NB4 (cell line): ENCODE measurements around the gene QRICH1.
"Not testable (repeated sequence)": the region's sequence is repeated elsewhere in the genome, so short reads cannot be mapped to it uniquely, and the experiment has no call there.

ENCODE experiments used
- DNase-seq: peaks from one replicate; pipeline ENCODE4 v3.0.0; 2010; ENCODE audit warnings: low read depth
- H3K4me3 ChIP-seq: one replicate; pipeline ENCODE4 v1.5.1; 2011; ENCODE audit warnings: mild to moderate bottlenecking, low read depth, low read length, moderate library complexity
- MYC ChIP-seq: IDR thresholded peaks from 2 replicates; pipeline ENCODE4 v1.6.1; 2011; ENCODE audit warnings: low read depth, low read length
- POLR2A ChIP-seq: IDR thresholded peaks from 2 replicates; pipeline ENCODE4 v1.6.1; 2011; ENCODE audit warnings: mild to moderate bottlenecking; ENCODE audit not compliant: insufficient read length; ENCODE audit errors: extremely low read depth
- TF ChIP-seq, protein P1 (sequence below): IDR thresholded peaks from 2 replicates; pipeline ENCODE4 v1.6.1; 2011; ENCODE audit warnings: low read depth, low read length
- TF ChIP-seq, protein P2 (sequence below): IDR thresholded peaks from one replicate; pipeline ENCODE4 v1.5.1; 2012; ENCODE audit warnings: low read depth, low read length

QRICH1 gene

DNA sequence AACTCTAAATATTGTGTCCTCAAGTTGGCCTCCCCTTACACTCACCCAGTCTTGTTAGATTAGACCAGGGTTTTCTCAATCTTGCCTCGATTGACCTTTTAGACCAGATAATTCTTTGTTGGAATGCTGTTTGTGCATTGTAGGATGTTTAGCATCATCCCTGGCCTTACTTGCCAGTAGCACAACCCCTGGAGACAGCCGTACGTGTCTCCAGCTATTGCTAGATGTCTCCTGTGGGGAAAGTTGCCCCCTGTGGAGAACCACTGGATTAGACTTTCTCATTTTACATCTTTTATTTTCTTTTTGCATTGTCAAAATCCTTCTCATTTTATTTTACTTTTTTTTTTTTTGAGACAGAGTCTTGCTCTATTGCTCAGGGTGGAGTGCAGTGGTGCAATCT lies 84.5 kb downstream of the QRICH1 start:
- TF ChIP-seq, protein P1, sequence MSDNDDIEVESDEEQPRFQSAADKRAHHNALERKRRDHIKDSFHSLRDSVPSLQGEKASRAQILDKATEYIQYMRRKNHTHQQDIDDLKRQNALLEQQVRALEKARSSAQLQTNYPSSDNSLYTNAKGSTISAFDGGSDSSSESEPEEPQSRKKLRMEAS = no peak
- TF ChIP-seq, protein P2, sequence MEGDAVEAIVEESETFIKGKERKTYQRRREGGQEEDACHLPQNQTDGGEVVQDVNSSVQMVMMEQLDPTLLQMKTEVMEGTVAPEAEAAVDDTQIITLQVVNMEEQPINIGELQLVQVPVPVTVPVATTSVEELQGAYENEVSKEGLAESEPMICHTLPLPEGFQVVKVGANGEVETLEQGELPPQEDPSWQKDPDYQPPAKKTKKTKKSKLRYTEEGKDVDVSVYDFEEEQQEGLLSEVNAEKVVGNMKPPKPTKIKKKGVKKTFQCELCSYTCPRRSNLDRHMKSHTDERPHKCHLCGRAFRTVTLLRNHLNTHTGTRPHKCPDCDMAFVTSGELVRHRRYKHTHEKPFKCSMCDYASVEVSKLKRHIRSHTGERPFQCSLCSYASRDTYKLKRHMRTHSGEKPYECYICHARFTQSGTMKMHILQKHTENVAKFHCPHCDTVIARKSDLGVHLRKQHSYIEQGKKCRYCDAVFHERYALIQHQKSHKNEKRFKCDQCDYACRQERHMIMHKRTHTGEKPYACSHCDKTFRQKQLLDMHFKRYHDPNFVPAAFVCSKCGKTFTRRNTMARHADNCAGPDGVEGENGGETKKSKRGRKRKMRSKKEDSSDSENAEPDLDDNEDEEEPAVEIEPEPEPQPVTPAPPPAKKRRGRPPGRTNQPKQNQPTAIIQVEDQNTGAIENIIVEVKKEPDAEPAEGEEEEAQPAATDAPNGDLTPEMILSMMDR = no peak
- TF ChIP-seq MYC (no peak), POLR2A (no peak)
- no peak overlapping the region for H3K4me3 ChIP-seq
- DNase-seq = no peak

DNA sequence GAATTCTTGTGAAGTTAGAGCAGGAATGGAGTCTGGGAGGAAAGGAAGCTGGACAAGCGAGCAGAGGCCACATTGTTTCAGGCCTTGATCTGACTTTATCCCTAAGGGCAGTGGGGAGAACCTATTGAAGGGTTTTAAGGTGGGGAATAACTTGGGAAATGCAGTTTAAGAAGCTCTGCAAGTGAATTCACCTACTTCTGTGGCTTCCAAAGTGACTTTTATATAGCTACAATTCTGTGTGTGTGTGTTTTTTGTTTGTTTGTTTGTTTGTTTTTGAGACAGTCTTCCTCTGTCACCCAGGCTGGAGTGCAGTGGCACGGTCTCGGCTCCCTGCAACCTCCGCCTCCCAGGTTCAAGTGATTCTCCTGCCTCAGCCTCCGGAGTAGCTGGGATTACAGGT lies 85.2 kb downstream of the QRICH1 start:
- DNase-seq = not testable (repeated sequence)
- H3K4me3 ChIP-seq = peak overlapping the region; percentile 55

DNA sequence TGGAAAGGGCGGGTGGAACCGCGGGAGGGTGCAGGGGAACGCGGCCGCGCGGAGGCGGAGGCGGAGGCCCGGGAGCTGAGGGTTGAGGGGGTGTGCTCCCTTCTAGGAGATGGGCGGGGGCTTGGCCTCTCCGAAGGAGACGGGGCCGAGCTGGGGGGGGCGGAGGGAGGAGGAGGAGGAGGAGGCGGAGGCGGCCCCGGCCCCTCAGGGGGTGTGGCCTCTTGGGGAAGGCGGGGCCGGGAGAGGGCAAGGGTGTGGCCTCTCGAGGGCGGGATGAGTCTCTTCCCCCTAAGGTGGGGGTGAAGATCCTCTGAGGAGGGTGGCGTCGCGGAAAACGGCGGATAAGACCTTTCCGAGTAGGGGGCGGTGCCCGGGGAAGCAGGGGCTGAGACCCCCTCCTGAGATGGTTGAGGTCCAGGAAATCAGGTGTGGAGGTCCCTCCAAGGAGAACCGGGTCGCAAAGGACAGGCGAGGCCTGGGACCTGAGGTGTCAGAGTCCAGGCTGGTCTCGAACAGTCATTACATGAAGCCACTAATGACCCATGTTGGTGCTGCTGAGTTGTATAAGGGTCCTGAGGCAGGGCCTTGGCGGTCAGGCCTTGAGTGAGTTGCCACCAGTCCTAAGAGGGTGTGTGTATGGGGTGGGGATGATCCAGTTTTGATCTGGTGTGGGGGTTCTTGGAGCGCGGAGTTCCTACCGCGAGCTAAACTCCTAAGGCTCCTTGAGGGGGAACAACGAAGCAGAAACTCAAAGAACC lies 85.9 kb downstream of the QRICH1 start:
- TF ChIP-seq, protein P1 = no peak
- no peak for TF ChIP-seq MYC
- TF ChIP-seq, protein P2 = no peak
- TF ChIP-seq POLR2A = no peak
- peak overlapping the region; percentile 80 for H3K4me3 ChIP-seq
- peak; percentile 87 for DNase-seq

DNA sequence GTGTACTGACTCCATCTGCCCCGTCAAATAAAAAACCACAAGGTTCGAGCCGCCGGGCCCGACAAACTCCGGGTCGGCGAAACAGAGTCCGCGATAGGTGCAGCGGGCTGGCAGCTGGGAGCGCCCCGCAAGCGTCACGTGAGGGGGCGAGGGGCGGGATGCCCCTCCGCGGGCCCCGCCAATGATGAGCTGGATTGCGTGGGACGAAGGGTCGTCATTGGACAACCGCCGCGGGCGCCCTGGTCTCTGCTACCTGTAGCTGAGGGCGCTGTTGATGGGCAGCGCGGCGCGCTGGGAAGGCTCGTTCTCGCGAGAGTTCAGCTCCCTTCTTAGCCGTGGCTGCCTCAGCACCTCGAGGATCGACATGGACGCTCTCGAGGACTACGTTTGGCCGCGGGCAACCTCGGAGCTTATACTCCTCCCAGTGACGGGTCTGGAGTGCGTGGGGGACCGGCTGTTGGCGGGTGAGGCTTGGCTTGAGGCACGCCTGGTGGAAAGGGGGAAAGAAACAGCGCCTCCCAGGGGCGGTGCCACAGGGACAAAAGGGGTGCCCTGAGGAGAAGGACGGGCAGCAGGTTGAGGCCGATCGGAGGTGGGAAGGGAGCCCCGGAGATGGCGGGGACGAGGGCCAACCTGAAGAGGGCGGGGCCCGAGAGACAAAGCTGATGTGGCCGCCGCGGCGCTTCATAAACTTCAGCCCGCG lies 86.7 kb downstream of the QRICH1 start, which contains the start of gene WDR6:
Gene WDR6 (plus strand): TSS at position 324 of the 703 bp plus-strand sequence. CDS start 41 bp downstream, at position 365.
- no peak; the same call in 1 of the 2 replicates for TF ChIP-seq MYC
- TF ChIP-seq, protein P2 = no peak
- peak; percentile 89 for TF ChIP-seq POLR2A
- TF ChIP-seq, protein P1 = peak; percentile 85
- DNase-seq = peak; percentile 98
- H3K4me3 ChIP-seq = peak within 1 kb of the TSS; percentile 80

DNA sequence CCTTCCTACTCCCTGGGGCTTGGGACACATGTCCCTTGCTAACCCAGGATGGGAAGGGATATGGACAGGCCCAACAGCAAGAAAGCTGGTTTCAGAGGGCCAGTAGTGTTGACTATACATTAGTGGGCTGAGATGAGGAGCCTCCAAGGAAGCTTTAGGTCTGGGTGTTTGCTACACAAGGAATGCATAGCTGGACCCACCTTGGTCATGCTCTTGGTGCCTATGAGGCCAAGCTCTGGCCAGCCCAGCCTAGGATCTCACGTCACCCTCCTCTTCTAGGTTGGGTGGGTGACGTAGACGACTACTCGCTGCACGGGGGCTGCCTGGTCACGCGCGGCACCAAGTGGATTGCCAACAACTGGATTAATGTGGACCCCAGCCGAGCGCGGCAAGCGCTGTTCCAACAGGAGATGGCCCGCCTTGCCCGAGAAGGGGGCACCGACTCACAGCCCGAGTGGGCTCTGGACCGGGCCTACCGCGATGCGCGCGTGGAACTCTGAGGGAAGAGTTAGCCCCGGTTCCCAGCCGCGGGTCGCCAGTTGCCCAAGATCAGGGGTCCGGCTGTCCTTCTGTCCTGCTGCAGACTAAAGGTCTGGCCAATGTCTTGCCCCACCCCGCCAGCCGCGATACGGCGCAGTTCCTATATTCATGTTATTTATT lies 87.3 kb downstream of the QRICH1 start:
- DNase-seq = peak; percentile 19
- peak overlapping the region; percentile 80 for H3K4me3 ChIP-seq
- TF ChIP-seq, protein P1 = no peak
- no peak for TF ChIP-seq MYC

DNA sequence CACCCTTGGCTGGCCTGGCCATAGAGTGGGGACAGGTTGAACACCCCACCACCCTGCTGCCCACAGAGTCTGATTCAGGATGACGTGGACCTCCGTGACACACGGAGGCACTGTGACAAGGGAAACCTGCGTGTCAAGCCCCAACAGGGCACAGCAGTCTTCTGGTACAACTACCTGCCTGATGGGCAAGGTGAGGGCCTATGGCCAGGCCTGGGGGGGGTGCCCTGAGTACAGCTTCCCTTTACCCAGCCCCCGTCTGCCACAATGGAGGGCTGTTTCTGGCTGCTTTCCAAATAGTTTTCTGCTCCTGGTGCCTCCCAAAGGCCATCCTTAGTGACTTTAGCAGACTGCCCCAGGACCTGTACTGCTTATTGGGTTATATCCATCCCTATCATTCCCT lies 87.9 kb downstream of the QRICH1 start:
- TF ChIP-seq, protein P2 = no peak
- TF ChIP-seq, protein P1 = no peak
- TF ChIP-seq MYC (no peak), POLR2A (no peak)
- H3K4me3 ChIP-seq = no peak overlapping the region
- no peak for DNase-seq
